H9 (cell line): ENCODE results near the gene TRAP1. TPM values are rescaled to one million over a fixed set of nuclear protein-coding genes. Genes with fewer than 3 reads are reported as not detected.

Source experiments
- DNase-seq: peaks from one replicate; pipeline ENCODE4 v3.0.0-alpha.2; 2017
- H2AFZ ChIP-seq: one replicate; pipeline ENCODE4 v1.6.1; 2013; ENCODE audit warnings: mild to moderate bottlenecking, low read length, control low read depth, moderate library complexity
- H2AK5ac ChIP-seq: 2 replicates; pipeline ENCODE4 v1.6.1; 2013; ENCODE audit warnings: low read length, control low read depth, mixed read lengths; ENCODE audit not compliant: insufficient read length
- H2BK120ac ChIP-seq: one replicate; pipeline ENCODE4 v1.6.1; 2013; ENCODE audit warnings: low read depth, mild to moderate bottlenecking, low read length, control low read depth, inconsistent platforms; ENCODE audit not compliant: poor library complexity, severe bottlenecking
- H2BK12ac ChIP-seq: 2 replicates; pipeline ENCODE4 v1.6.1; 2013; ENCODE audit warnings: low read length, control low read depth, mixed read lengths, low read depth; ENCODE audit not compliant: insufficient read length
- H2BK15ac ChIP-seq: 2 replicates; pipeline ENCODE4 v1.6.1; 2013; ENCODE audit warnings: low read depth, low read length, control low read depth
- H2BK20ac ChIP-seq: one replicate; pipeline ENCODE4 v1.6.1; 2013; ENCODE audit warnings: low read depth, mild to moderate bottlenecking, low read length, control low read depth, inconsistent platforms; ENCODE audit not compliant: poor library complexity, severe bottlenecking
- H2BK5ac ChIP-seq: 2 replicates; pipeline ENCODE4 v1.6.1; 2013; ENCODE audit warnings: low read length, control low read depth, mixed read lengths; ENCODE audit not compliant: insufficient read length
- H3K14ac ChIP-seq: 2 replicates; pipeline ENCODE4 v1.6.1; 2013; ENCODE audit warnings: low read length, control low read depth; ENCODE audit not compliant: insufficient read depth
- H3K18ac ChIP-seq: 2 replicates; pipeline ENCODE4 v1.6.1; 2013; ENCODE audit warnings: low read depth, mild to moderate bottlenecking, mixed read lengths, low read length, control low read depth; ENCODE audit not compliant: insufficient read length
- H3K23ac ChIP-seq: 2 replicates; pipeline ENCODE4 v1.6.1; 2013; ENCODE audit warnings: low read length, control low read depth, mixed read lengths, low read depth; ENCODE audit not compliant: insufficient read length
- H3K23me2 ChIP-seq: 2 replicates; pipeline ENCODE4 v1.6.1; 2013; ENCODE audit warnings: low read depth, mild to moderate bottlenecking, mixed read lengths, low read length, control low read depth; ENCODE audit not compliant: insufficient read length, poor library complexity, severe bottlenecking
- H3K27ac ChIP-seq: 2 replicates; pipeline ENCODE4 v1.5.1; 2013; ENCODE audit warnings: low read length, control low read depth, mixed read lengths, low read depth; ENCODE audit not compliant: insufficient read length
- H3K27me3 ChIP-seq: 2 replicates; pipeline ENCODE4 v1.6.1; 2013; ENCODE audit warnings: low read length, control low read depth, inconsistent platforms; ENCODE audit not compliant: insufficient read depth
- H3K4ac ChIP-seq: 2 replicates; pipeline ENCODE4 v1.6.1; 2013; ENCODE audit warnings: low read depth, mild to moderate bottlenecking, control low read depth, inconsistent platforms, low read length, moderate library complexity
- H3K4me1 ChIP-seq: 2 replicates; pipeline ENCODE4 v1.6.1; 2013; ENCODE audit warnings: low read length, control low read depth, inconsistent platforms; ENCODE audit not compliant: insufficient read depth
- H3K4me2 ChIP-seq: 2 replicates; pipeline ENCODE4 v1.6.1; 2013; ENCODE audit warnings: low read length, control low read depth, mixed read lengths; ENCODE audit not compliant: insufficient read length, insufficient read depth
- H3K56ac ChIP-seq: 2 replicates; pipeline ENCODE4 v1.6.1; 2013; ENCODE audit warnings: low read depth, mild to moderate bottlenecking, mixed read lengths, low read length, control low read depth; ENCODE audit not compliant: insufficient read length
- H3K79me1 ChIP-seq: 2 replicates; pipeline ENCODE4 v1.6.1; 2013; ENCODE audit warnings: low read depth, mild to moderate bottlenecking, moderate library complexity, low read length, control low read depth, inconsistent platforms; ENCODE audit not compliant: insufficient read depth, poor library complexity, severe bottlenecking
- H3K79me2 ChIP-seq: 2 replicates; pipeline ENCODE4 v1.6.1; 2013; ENCODE audit warnings: low read length, control low read depth, inconsistent platforms; ENCODE audit not compliant: insufficient read depth
- H3K9ac ChIP-seq: 2 replicates; pipeline ENCODE4 v1.6.1; 2013; ENCODE audit warnings: low read length, control low read depth, mixed read lengths; ENCODE audit not compliant: insufficient read length; ENCODE audit errors: extremely low read depth
- H3K9me3 ChIP-seq: one replicate; pipeline ENCODE4 v1.6.1; 2013; ENCODE audit warnings: low read depth, low read length, inconsistent platforms; ENCODE audit not compliant: control insufficient read depth
- H3T11ph ChIP-seq: one replicate; pipeline ENCODE4 v1.6.1; 2013; ENCODE audit warnings: mild to moderate bottlenecking, low read length, control low read depth, inconsistent platforms
- H4K20me1 ChIP-seq: one replicate; pipeline ENCODE4 v1.6.1; 2013; ENCODE audit not compliant: control insufficient read depth, insufficient read length, insufficient read depth
- H4K5ac ChIP-seq: 2 replicates; pipeline ENCODE4 v1.6.1; 2013; ENCODE audit warnings: low read depth, mild to moderate bottlenecking, mixed read lengths, low read length, control low read depth; ENCODE audit not compliant: insufficient read length
- H4K8ac ChIP-seq: replicated peaks from 2 replicates; pipeline ENCODE4 v1.6.1; 2013; ENCODE audit warnings: low read length, control low read depth, mixed read lengths, low read depth; ENCODE audit not compliant: insufficient read length
- H4K91ac ChIP-seq: 2 replicates; pipeline ENCODE4 v1.6.1; 2013; ENCODE audit warnings: low read depth, mild to moderate bottlenecking, moderate library complexity, mixed read lengths, low read length, control low read depth; ENCODE audit not compliant: insufficient read length
- H3K27ac Mint-ChIP-seq, 3 experiments: 2 replicates in 2 of 3; 3 replicates in 1 of 3; pipeline ENCODE4 v1.8.0; 2020 to 2021; ENCODE audit warnings: mixed read lengths in 3 of 3, mild to moderate bottlenecking in 1 of 3, moderate library complexity in 1 of 3
- H3K27me3 Mint-ChIP-seq: 2 replicates; pipeline ENCODE4 v1.8.0; 2021; ENCODE audit warnings: low read depth, mild to moderate bottlenecking, moderate library complexity, mixed read lengths
- H3K36me3 Mint-ChIP-seq, 3 experiments: 2 replicates in 2 of 3; 3 replicates in 1 of 3; pipeline ENCODE4 v1.8.0; 2020 to 2021; ENCODE audit warnings: low read depth in 3 of 3, mixed read lengths in 3 of 3; ENCODE audit not compliant: insufficient read depth in 1 of 3
- H3K4me1 Mint-ChIP-seq, 2 experiments: 2 replicates each; pipeline ENCODE4 v1.8.0; 2020; ENCODE audit warnings: mixed read lengths in 2 of 2
- H3K4me3 Mint-ChIP-seq, 2 experiments: 2 replicates in 1 of 2; 3 replicates in 1 of 2; pipeline ENCODE4 v1.8.0; 2020 to 2021; ENCODE audit warnings: mild to moderate bottlenecking in 2 of 2, mixed read lengths in 2 of 2, moderate library complexity in 1 of 2
- H3K9me3 Mint-ChIP-seq, 2 experiments: 2 replicates in 1 of 2; 3 replicates in 1 of 2; pipeline ENCODE4 v1.8.0; 2020; ENCODE audit warnings: mild to moderate bottlenecking in 2 of 2, mixed read lengths in 2 of 2, moderate library complexity in 1 of 2
- WGBS: extraction: QIAGEN DNeasy Blood & Tissue Kit; methylation state at CpG from one replicate; pipeline ENCODE4 v1.1.7; 2013; ENCODE audit warnings: missing lambda C conversion rate, low lambda C conversion rate, mixed read lengths; ENCODE audit not compliant: insufficient read length; ENCODE audit errors: extremely low coverage; 5-methylcytosine and 5-hydroxymethylcytosine counted together
- total RNA-seq: library from RNA; stranded (reverse); gene quantifications from 2 replicates; pipeline ENCODE4 v1.2.1, GENCODE V29; 2021
- TF ChIP-seq, protein P1 (sequence below): fragments of 200-600 bp; sonication (generic); conservative IDR thresholded peaks from 3 replicates; pipeline ENCODE4 v1.8.0; 2021; ENCODE audit warnings: antibody characterized with exemption, mild to moderate bottlenecking

TRAP1 gene
- total RNA-seq, 1 experiment from 2014 or later: 211 TPM

DNA sequence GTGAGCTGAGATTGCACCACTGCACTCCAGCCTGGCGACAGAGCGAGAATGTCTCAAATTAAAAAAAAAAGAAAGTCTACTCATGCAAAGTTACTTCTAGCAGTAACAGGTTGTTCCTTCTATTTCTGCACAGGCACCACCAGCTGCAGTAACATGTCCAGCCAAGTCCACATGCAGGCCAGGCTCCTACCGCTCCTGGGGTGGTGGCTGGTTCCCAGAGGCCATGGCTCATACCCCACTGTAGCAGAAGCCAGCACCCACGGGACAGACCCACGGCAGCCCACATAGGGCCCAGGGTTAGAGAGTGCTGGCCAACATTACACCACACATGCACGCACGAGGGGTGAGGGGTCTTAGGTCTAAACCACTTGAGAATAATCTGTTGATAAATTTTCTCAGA, 26.7 kb upstream of the TRAP1 start:
- Histone ChIP-seq H2AK5ac (no peak overlapping the region), H3K27me3 (no peaks in the 10 kb centered on the region), H3K79me1 (no peaks in the 10 kb centered on the region), H3K23ac (no peak overlapping the region), H3K14ac (no peak overlapping the region), H2BK12ac (no peak overlapping the region), H3K4me2 (no peak overlapping the region), H2BK5ac (no peak overlapping the region), H3T11ph (no peak overlapping the region), H4K5ac (no peak overlapping the region), H3K4ac (no peak overlapping the region), H2BK120ac (no peak overlapping the region), H2BK15ac (no peak overlapping the region), H4K91ac (no peak overlapping the region), H3K27ac (no peak overlapping the region), H2BK20ac (no peak overlapping the region), H3K79me2 (no peaks in the 10 kb centered on the region), H3K18ac (no peak overlapping the region), H3K9me3 (no peaks in the 10 kb centered on the region), H2AFZ (no peak overlapping the region), H3K56ac (no peak overlapping the region), H4K20me1 (no peaks in the 10 kb centered on the region), H3K23me2 (no peaks in the 10 kb centered on the region), H3K9ac (no peak overlapping the region), H4K8ac (no peak overlapping the region), H3K4me1 (no peaks in the 10 kb centered on the region)
- no peaks in the 10 kb centered on the region for H3K9me3 Mint-ChIP-seq
- H3K4me1 Mint-ChIP-seq: no peaks in the 10 kb centered on the region
- TF ChIP-seq, protein P1, sequence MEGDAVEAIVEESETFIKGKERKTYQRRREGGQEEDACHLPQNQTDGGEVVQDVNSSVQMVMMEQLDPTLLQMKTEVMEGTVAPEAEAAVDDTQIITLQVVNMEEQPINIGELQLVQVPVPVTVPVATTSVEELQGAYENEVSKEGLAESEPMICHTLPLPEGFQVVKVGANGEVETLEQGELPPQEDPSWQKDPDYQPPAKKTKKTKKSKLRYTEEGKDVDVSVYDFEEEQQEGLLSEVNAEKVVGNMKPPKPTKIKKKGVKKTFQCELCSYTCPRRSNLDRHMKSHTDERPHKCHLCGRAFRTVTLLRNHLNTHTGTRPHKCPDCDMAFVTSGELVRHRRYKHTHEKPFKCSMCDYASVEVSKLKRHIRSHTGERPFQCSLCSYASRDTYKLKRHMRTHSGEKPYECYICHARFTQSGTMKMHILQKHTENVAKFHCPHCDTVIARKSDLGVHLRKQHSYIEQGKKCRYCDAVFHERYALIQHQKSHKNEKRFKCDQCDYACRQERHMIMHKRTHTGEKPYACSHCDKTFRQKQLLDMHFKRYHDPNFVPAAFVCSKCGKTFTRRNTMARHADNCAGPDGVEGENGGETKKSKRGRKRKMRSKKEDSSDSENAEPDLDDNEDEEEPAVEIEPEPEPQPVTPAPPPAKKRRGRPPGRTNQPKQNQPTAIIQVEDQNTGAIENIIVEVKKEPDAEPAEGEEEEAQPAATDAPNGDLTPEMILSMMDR: no peak
- peak overlapping the region in 1 of 3 experiments; percentile 5; a peak in 1 of 7 replicates for H3K27ac Mint-ChIP-seq
- no peak overlapping the region for H3K4me3 Mint-ChIP-seq
- WGBS: no CpG with 5 or more reads among the region's 7 CpGs
- peak; percentile 10 for DNase-seq
- H3K36me3 Mint-ChIP-seq: peaks cover 26 to 89% (median 64%) of the 10 kb centered on the region in 3 experiments
- H3K27me3 Mint-ChIP-seq: no peaks in the 10 kb centered on the region
